Mammary epithelial cell (primary cell): ENCODE results near the gene SCYGR7.
A peak's percentile ranks its signal among the peaks of the same experiment; 100 is the strongest.

Source experiments
- EZH2 ChIP-seq: IDR thresholded peaks from 2 replicates; pipeline ENCODE4 v1.6.1; 2012; ENCODE audit warnings: low read length, inconsistent platforms, borderline replicate concordance
- TF ChIP-seq, protein P1 (sequence below), 2 donors: IDR thresholded peaks in 1 of 2; conservative IDR thresholded peaks in 1 of 2; 2 replicates each; pipeline ENCODE4 v1.5.1; 2011 to 2012; ENCODE audit warnings: inconsistent platforms in 2 of 2, low read length in 2 of 2, mild to moderate bottlenecking in 2 of 2, control low read depth in 1 of 2, low read depth in 1 of 2; ENCODE audit not compliant: insufficient read depth in 1 of 2; ENCODE audit errors: extremely low read depth in 1 of 2

GRCh38 chr2:227748079-227748478 is 19.9 kb downstream of the SCYGR7 start:
- no peak for TF ChIP-seq EZH2
- TF ChIP-seq, protein P1, sequence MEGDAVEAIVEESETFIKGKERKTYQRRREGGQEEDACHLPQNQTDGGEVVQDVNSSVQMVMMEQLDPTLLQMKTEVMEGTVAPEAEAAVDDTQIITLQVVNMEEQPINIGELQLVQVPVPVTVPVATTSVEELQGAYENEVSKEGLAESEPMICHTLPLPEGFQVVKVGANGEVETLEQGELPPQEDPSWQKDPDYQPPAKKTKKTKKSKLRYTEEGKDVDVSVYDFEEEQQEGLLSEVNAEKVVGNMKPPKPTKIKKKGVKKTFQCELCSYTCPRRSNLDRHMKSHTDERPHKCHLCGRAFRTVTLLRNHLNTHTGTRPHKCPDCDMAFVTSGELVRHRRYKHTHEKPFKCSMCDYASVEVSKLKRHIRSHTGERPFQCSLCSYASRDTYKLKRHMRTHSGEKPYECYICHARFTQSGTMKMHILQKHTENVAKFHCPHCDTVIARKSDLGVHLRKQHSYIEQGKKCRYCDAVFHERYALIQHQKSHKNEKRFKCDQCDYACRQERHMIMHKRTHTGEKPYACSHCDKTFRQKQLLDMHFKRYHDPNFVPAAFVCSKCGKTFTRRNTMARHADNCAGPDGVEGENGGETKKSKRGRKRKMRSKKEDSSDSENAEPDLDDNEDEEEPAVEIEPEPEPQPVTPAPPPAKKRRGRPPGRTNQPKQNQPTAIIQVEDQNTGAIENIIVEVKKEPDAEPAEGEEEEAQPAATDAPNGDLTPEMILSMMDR (conservative IDR thresholded peaks at IDR 0.05 in 1 of 2, IDR thresholded peaks at IDR 0.05 in 1 of 2; ENCODE audit: extremely low read depth in 1 of 2, insufficient read depth in 1 of 2, low read depth in 1 of 2, low read length in 2 of 2) = peak; percentile 18 to 20
